ENCODE results near the gene SLC24A3.

The SLC24A3 gene

DNA sequence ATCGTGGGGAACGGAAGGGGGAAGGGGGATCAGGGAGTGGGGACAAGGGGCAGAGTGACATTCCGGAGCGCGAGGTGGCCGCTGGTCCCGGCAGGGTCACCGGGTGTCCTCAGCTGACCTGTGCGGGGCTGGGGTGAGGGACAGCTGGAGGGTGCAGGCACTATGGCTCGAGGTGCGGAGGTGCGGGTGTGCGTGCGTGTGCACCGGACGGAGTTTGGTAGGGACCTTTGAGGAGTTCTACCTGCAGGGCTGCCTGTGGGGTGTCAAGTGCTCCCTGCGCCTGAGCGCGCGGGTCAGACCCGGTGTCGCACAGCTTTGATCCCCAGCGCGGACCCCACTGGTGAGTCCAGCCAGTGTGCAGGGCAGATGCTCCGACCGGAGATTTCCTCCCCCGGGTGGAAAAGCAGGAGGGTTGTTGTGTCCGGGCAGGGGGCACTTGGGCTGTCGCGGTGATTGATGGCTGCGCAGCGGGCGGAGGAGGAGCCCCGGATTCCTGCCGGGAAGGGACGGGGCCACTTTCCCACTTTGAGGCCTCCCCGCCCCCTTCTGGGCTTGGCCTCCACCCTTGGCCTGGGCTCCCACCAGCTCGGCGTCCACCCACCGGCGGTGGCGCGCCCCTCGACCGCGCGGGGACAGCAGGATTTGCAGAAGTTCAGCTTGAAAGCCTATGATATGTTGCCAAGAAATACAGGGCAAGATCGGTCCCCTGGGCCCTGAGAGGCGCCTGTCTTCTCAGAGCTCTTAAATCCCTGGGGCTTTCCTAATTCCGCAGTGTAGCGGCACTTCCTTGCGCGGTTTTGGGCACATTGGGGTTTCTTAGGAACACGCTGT is 546.3 kb downstream of the SLC24A3 start:
- no peaks in the 10 kb centered on the region for H3F3A ChIP-seq (ENCODE audit: control insufficient read depth, insufficient read depth)
- H3K4me3 ChIP-seq (ENCODE audit: low read length): no peak overlapping the region
- no peaks in the 10 kb centered on the region; the same call in 1 of the 2 replicates for H3K27me3 ChIP-seq (ENCODE audit: control insufficient read depth, low read length)
- H3K79me2 ChIP-seq (ENCODE audit: control insufficient read depth, low read length): no peaks in the 10 kb centered on the region
- no peaks in the 10 kb centered on the region for H3K4me1 ChIP-seq (ENCODE audit: control insufficient read depth, low read length)
- no peak overlapping the region for H3K4me2 ChIP-seq (ENCODE audit: low read length)
- no peaks in the 10 kb centered on the region for H3K36me3 ChIP-seq (ENCODE audit: control insufficient read depth, low read length)
- H3K9me2 ChIP-seq (replicated peaks; ENCODE audit: control insufficient read depth, low read length): no peaks in the 10 kb centered on the region
- TF ChIP-seq EZH2phosphoT487 (IDR thresholded peaks at IDR 0.05; ENCODE audit: borderline replicate concordance, low read length): no peak
- TF ChIP-seq, protein P1, sequence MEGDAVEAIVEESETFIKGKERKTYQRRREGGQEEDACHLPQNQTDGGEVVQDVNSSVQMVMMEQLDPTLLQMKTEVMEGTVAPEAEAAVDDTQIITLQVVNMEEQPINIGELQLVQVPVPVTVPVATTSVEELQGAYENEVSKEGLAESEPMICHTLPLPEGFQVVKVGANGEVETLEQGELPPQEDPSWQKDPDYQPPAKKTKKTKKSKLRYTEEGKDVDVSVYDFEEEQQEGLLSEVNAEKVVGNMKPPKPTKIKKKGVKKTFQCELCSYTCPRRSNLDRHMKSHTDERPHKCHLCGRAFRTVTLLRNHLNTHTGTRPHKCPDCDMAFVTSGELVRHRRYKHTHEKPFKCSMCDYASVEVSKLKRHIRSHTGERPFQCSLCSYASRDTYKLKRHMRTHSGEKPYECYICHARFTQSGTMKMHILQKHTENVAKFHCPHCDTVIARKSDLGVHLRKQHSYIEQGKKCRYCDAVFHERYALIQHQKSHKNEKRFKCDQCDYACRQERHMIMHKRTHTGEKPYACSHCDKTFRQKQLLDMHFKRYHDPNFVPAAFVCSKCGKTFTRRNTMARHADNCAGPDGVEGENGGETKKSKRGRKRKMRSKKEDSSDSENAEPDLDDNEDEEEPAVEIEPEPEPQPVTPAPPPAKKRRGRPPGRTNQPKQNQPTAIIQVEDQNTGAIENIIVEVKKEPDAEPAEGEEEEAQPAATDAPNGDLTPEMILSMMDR (IDR thresholded peaks at IDR 0.05; ENCODE audit: low read depth, low read length, poor library complexity, severe bottlenecking): no peak
- H4K20me1 ChIP-seq (ENCODE audit: control insufficient read depth, insufficient read depth, low read depth, low read length): no peaks in the 10 kb centered on the region
- H3K9me3 ChIP-seq (ENCODE audit: control insufficient read depth, insufficient read depth, low read length): no peaks in the 10 kb centered on the region
- H3K27ac ChIP-seq (ENCODE audit: low read depth, low read length): no peak overlapping the region

DNA sequence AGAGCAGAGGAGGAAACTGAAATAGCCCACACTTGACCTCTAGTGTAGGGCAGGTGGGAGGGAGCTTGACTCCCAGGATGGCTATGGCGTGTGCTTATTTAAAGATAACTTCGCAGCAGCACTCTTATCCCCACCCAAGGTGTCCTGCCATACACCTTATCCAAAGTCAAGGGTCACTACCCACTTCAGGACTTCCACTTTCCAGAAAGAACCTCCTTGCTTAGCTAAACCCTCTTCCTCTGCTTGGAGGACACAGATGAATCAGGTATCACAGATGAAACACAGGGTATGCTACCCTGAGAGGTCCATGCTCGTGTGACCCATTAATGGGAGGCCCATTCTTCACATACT is 547.9 kb downstream of the SLC24A3 start:
- H3K4me3 ChIP-seq (ENCODE audit: low read length): no peak overlapping the region
- no peak for TF ChIP-seq EZH2phosphoT487 (IDR thresholded peaks at IDR 0.05; ENCODE audit: borderline replicate concordance, low read length)
- TF ChIP-seq, protein P1 (IDR thresholded peaks at IDR 0.05; ENCODE audit: low read depth, low read length, poor library complexity, severe bottlenecking): no peak
- no peaks in the 10 kb centered on the region for H3K36me3 ChIP-seq (ENCODE audit: control insufficient read depth, low read length)
- H3K9me3 ChIP-seq (ENCODE audit: control insufficient read depth, insufficient read depth, low read length): no peaks in the 10 kb centered on the region
- no peaks in the 10 kb centered on the region for H3K9me2 ChIP-seq (replicated peaks; ENCODE audit: control insufficient read depth, low read length)
- H3K27ac ChIP-seq (ENCODE audit: low read depth, low read length): no peak overlapping the region
- no peak overlapping the region for H3K4me2 ChIP-seq (ENCODE audit: low read length)
- H3K79me2 ChIP-seq (ENCODE audit: control insufficient read depth, low read length): no peaks in the 10 kb centered on the region
- H3K27me3 ChIP-seq (ENCODE audit: control insufficient read depth, low read length): no peaks in the 10 kb centered on the region; the same call in 1 of the 2 replicates
- H4K20me1 ChIP-seq (ENCODE audit: control insufficient read depth, insufficient read depth, low read depth, low read length): no peaks in the 10 kb centered on the region
- no peaks in the 10 kb centered on the region for H3F3A ChIP-seq (ENCODE audit: control insufficient read depth, insufficient read depth)
- H3K4me1 ChIP-seq (ENCODE audit: control insufficient read depth, low read length): no peaks in the 10 kb centered on the region

DNA sequence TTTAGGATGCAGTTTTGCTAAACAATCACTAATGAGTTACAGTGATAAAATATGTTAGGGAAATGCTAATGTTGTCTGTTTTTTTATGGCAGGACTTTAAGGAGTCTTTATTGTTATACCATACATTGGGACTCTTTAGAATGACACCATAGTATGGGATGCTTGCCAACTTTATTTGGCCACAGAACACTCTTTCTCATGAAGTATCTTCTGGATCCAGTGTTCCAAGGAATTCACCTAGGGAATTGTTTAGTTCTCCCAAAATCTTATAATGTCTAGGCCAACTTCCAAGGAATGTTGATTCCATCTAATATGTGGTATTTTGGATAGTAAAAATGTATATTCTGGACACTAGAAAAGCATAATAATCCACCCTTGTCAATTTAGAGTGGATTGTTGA is 548.9 kb downstream of the SLC24A3 start:
- H3F3A ChIP-seq (ENCODE audit: control insufficient read depth, insufficient read depth): no peaks in the 10 kb centered on the region
- H3K36me3 ChIP-seq (ENCODE audit: control insufficient read depth, low read length): no peaks in the 10 kb centered on the region
- H3K9me2 ChIP-seq (replicated peaks; ENCODE audit: control insufficient read depth, low read length): no peaks in the 10 kb centered on the region
- no peaks in the 10 kb centered on the region for H3K79me2 ChIP-seq (ENCODE audit: control insufficient read depth, low read length)
- no peak overlapping the region for H3K4me2 ChIP-seq (ENCODE audit: low read length)
- H3K4me1 ChIP-seq (ENCODE audit: control insufficient read depth, low read length): no peaks in the 10 kb centered on the region
- H4K20me1 ChIP-seq (ENCODE audit: control insufficient read depth, insufficient read depth, low read depth, low read length): no peaks in the 10 kb centered on the region
- no peaks in the 10 kb centered on the region for H3K9me3 ChIP-seq (ENCODE audit: control insufficient read depth, insufficient read depth, low read length)
- TF ChIP-seq EZH2phosphoT487 (IDR thresholded peaks at IDR 0.05; ENCODE audit: borderline replicate concordance, low read length): no peak
- TF ChIP-seq, protein P1 (IDR thresholded peaks at IDR 0.05; ENCODE audit: low read depth, low read length, poor library complexity, severe bottlenecking): no peak
- H3K27ac ChIP-seq (ENCODE audit: low read depth, low read length): no peak overlapping the region
- no peaks in the 10 kb centered on the region; the same call in 1 of the 2 replicates for H3K27me3 ChIP-seq (ENCODE audit: control insufficient read depth, low read length)
- H3K4me3 ChIP-seq (ENCODE audit: low read length): no peak overlapping the region

Measured in DOHH2 (cell line).